Sigmoid colon (tissue), 4 donors: ENCODE measurements around the gene PTPN14.

ENCODE experiments used
- CTCF ChIP-seq, 4 experiments: fragments of 450-650 bp in 3 of 4; fragments of 200-600 bp in 1 of 4; IDR thresholded peaks; one replicate each; pipeline ENCODE4 v1.5.1; 2016 to 2019; ENCODE audit warnings: antibody characterized with exemption in 4 of 4, mild to moderate bottlenecking in 3 of 4, moderate library complexity in 2 of 4
- POLR2A ChIP-seq, 2 donors: fragments of 450-650 bp; IDR thresholded peaks; one replicate each; pipeline ENCODE4 v1.6.1; 2016; ENCODE audit warnings: antibody characterized with exemption in 2 of 2, mild to moderate bottlenecking in 2 of 2, moderate library complexity in 2 of 2
- POLR2AphosphoS5 ChIP-seq, 4 donors: sonication (generic); formaldehyde crosslinking; IDR thresholded peaks; one replicate each; pipeline ENCODE4 v1.6.1; 2017; ENCODE audit warnings: antibody characterized with exemption in 4 of 4

- TF ChIP-seq POLR2AphosphoS5 (IDR thresholded peaks at IDR 0.05) = no peak
- no peak for TF ChIP-seq POLR2A (IDR thresholded peaks at IDR 0.05)
- TF ChIP-seq CTCF (IDR thresholded peaks at IDR 0.05) = no peak
Observed at GRCh38 chr1:214454569-214455396, 96.6 kb downstream of the PTPN14 start.
